HEK293 (cell line): ENCODE data around the gene GCNT1.
"Not testable (repeated sequence)": the region's sequence is repeated elsewhere in the genome, so short reads cannot be mapped to it uniquely, and the experiment has no call there.

Source experiments
- CTCF ChIA-PET: fragments of 350-600 bp; formaldehyde crosslinking; extraction: SDS; loops from one replicate; lab custom pipeline; 2021; ENCODE audit warnings: antibody characterized with exemption; lab: Yijun Ruan, JAX
- POLR2A ChIA-PET: fragments of 300-600 bp; formaldehyde crosslinking; extraction: SDS; loops from one replicate; lab custom pipeline; 2020; ENCODE audit warnings: antibody characterized with exemption, inconsistent platforms; lab: Yijun Ruan, JAX
- H3K27ac ChIP-seq: fragments of 200-500 bp; sonication (Bioruptor generic); 2 replicates; pipeline ENCODE4 v1.5.1; 2014; ENCODE audit warnings: low read depth, low read length, control low read depth, inconsistent platforms; ENCODE audit errors: extremely low read depth
- H3K36me3 ChIP-seq, 2 experiments: fragments of 200-500 bp in 1 of 2; sonication (Bioruptor generic) in 1 of 2; 1 replicate in 1 of 2; 2 replicates in 1 of 2; pipeline ENCODE4 v1.5.1; 2014 to 2017; ENCODE audit warnings: inconsistent platforms in 2 of 2, low read length in 2 of 2; ENCODE audit not compliant: control insufficient read depth in 2 of 2, insufficient read depth in 1 of 2
- H3K4me1 ChIP-seq: fragments of 200-500 bp; sonication (Bioruptor generic); 2 replicates; pipeline ENCODE4 v1.5.1; 2014; ENCODE audit warnings: mild to moderate bottlenecking, low read length, inconsistent platforms; ENCODE audit not compliant: control insufficient read depth, insufficient read depth
- H3K4me3 ChIP-seq: 2 replicates; pipeline ENCODE4 v1.5.1; 2011; ENCODE audit warnings: low read depth, mild to moderate bottlenecking, control low read depth, low read length, moderate library complexity
- H3K9me3 ChIP-seq: fragments of 200-500 bp; sonication (Bioruptor generic); 2 replicates; pipeline ENCODE4 v1.5.1; 2014; ENCODE audit warnings: low read depth, low read length, inconsistent platforms; ENCODE audit not compliant: control insufficient read depth, insufficient read depth
- GLI4 ChIP-seq: fragments of 450-650 bp; formaldehyde crosslinking; IDR thresholded peaks from 2 replicates; pipeline ENCODE4 v1.5.1; 2016; ENCODE audit warnings: missing biosample characterization, missing genetic modification characterization
- HOXD13 ChIP-seq: sonication (generic); formaldehyde crosslinking; IDR thresholded peaks from 2 replicates; pipeline ENCODE4 v1.8.0; 2022; ENCODE audit warnings: missing genetic modification reagents, borderline replicate concordance
- ZBTB44 ChIP-seq: fragments of 450-650 bp; IDR thresholded peaks from 2 replicates; pipeline ENCODE4 v1.5.1; 2018; ENCODE audit warnings: missing biosample characterization, mild to moderate bottlenecking, missing genetic modification characterization
- ZNF133 ChIP-seq: fragments of 450-650 bp; formaldehyde crosslinking; IDR thresholded peaks from 2 replicates; pipeline ENCODE4 v1.5.1; 2016; ENCODE audit warnings: missing biosample characterization, missing genetic modification characterization
- ZNF16 ChIP-seq: fragments of 450-650 bp; formaldehyde crosslinking; IDR thresholded peaks from 2 replicates; pipeline ENCODE4 v1.5.1; 2016; ENCODE audit warnings: low read depth, missing biosample characterization, missing genetic modification characterization
- ZNF266 ChIP-seq: fragments of 450-650 bp; formaldehyde crosslinking; IDR thresholded peaks from 2 replicates; pipeline ENCODE4 v1.5.1; 2016; ENCODE audit warnings: missing biosample characterization, missing genetic modification characterization, low read depth
- ZNF292 ChIP-seq: fragments of 450-650 bp; formaldehyde crosslinking; IDR thresholded peaks from 2 replicates; pipeline ENCODE4 v1.5.1; 2016; ENCODE audit warnings: low read depth, missing biosample characterization, missing genetic modification characterization, borderline replicate concordance
- ZNF311 ChIP-seq: fragments of 450-650 bp; formaldehyde crosslinking; IDR thresholded peaks from 2 replicates; pipeline ENCODE4 v1.5.1; 2017; ENCODE audit warnings: missing biosample characterization, missing genetic modification characterization, borderline replicate concordance
- ZNF335 ChIP-seq: fragments of 450-650 bp; formaldehyde crosslinking; conservative IDR thresholded peaks from 2 replicates; pipeline ENCODE4 v1.5.1; 2016; ENCODE audit warnings: missing biosample characterization, missing genetic modification characterization
- ZNF639 ChIP-seq: fragments of 450-650 bp; formaldehyde crosslinking; IDR thresholded peaks from 2 replicates; pipeline ENCODE4 v1.5.1; 2016; ENCODE audit warnings: missing biosample characterization, missing genetic modification characterization
- ZNF670 ChIP-seq: fragments of 450-650 bp; formaldehyde crosslinking; IDR thresholded peaks from 2 replicates; pipeline ENCODE4 v1.5.1; 2016; ENCODE audit warnings: missing biosample characterization, missing genetic modification characterization, low read depth
- ZSCAN30 ChIP-seq: fragments of 450-650 bp; IDR thresholded peaks from 2 replicates; pipeline ENCODE4 v1.5.1; 2018; ENCODE audit warnings: missing biosample characterization, mild to moderate bottlenecking, missing genetic modification characterization, moderate library complexity
- TF ChIP-seq, protein P1 (sequence below): fragments of 450-650 bp; formaldehyde crosslinking; IDR thresholded peaks from 2 replicates; pipeline ENCODE4 v1.5.1; 2016; ENCODE audit warnings: missing biosample characterization, missing genetic modification characterization
- TF ChIP-seq, protein P2 (sequence below): fragments of 450-650 bp; formaldehyde crosslinking; IDR thresholded peaks from 2 replicates; pipeline ENCODE4 v1.5.1; 2017; ENCODE audit warnings: missing biosample characterization, missing genetic modification characterization
- TF ChIP-seq, protein P3 (sequence below): fragments of 450-650 bp; formaldehyde crosslinking; IDR thresholded peaks from 2 replicates; pipeline ENCODE4 v1.5.1; 2016; ENCODE audit warnings: missing biosample characterization, missing genetic modification characterization
- TF ChIP-seq, protein P4 (sequence below): fragments of 450-650 bp; formaldehyde crosslinking; optimal IDR thresholded peaks from 2 replicates; pipeline ENCODE3; 2016; ENCODE audit warnings: missing biosample characterization, mild to moderate bottlenecking, missing genetic modification characterization

GCNT1 gene

DNA sequence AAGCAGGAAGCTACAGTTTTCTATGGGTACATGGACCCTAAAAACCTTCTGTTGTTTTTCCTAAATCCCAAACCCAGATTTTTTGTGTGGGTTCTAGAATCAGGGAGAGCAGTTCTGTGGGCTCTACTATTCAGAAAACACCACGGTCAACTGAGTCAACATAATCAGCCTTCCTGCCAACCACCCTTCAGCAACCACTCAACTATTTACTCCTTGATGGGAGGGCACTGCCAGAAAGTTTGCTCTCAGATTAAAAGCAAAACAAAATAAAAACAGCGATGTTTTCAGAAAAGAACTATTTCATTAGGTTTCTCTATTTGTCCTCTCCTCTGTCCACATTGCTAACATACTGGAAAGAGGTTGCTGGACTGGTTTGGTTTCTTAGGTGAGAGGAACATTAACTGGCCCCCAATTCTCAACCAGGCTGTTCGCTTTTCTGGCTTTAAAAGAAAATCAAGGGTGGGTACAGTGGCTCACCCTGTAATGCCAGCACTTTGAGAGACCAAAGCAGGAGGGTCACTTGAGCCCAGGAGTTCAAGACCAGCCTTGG is 72.3 kb downstream of the GCNT1 start (continued):
- TF ChIP-seq ZNF670: no peak
- TF ChIP-seq ZNF16 (tag by site-specific recombination): no peak
- TF ChIP-seq, protein P1, sequence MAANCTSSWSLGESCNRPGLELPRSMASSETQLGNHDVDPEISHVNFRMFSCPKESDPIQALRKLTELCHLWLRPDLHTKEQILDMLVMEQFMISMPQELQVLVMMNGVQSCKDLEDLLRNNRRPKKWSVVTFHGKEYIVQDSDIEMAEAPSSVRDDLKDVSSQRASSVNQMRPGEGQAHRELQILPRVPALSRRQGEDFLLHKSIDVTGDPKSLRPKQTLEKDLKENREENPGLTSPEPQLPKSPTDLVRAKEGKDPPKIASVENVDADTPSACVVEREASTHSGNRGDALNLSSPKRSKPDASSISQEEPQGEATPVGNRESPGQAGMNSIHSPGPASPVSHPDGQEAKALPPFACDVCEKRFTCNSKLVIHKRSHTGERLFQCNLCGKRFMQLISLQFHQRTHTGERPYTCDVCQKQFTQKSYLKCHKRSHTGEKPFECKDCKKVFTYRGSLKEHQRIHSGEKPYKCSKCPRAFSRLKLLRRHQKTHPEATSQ (tag by site-specific recombination): no peak

DNA sequence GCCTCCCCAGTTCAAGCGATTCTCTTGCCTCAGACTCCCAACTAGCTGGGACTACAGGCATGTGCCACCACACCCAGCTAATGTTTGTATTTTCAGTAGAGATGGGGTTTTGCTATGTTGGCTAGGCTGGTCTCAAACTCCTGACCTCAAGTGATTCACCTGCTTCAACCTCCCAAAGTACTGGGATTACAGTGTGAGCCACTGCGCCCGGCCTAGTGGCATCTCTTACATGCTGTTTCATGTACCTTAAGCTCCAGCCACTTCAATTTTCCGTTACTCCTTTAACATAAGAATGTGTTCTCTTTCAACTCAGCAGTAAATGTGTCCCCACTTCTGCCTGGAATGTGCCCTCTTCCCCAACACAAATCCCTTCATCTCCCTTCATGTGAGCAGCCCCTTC is 73.9 kb downstream of the GCNT1 start:
- not testable (repeated sequence) for H3K4me1 ChIP-seq, H3K36me3 ChIP-seq, H3K9me3 ChIP-seq, H3K27ac ChIP-seq, H3K4me3 ChIP-seq
- ChIA-PET CTCF (interaction anchor here (0.9 to 1.3 kb wide), 2 partner anchors 74 to 171 kb away, joined by 4 to 7 read pairs; partner anchors contain the start of gene GCNT1), POLR2A (interaction anchor here (0.6 kb wide), 1 partner anchor 159 kb away, joined by 3 read pairs; no protein-coding TSS in a partner anchor)

DNA sequence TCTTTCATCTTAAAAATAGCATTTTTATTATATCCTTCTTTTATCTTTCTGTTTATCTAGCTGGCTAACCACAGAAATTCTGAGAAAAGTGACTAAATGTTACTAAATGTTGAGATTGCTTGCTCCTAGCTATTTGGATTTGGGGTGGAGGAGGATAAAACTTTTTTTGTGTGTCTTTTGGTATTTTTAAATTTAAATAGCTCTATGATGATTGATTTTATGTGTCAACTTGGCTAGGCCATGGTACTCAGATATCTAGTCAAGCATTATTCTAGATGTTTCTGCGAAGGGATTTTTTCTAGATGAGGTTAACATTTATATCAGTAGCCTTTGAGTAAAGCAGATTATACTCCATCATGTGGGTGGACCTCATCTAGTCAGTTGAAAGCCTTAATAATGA is 75.0 kb downstream of the GCNT1 start:
- 0 out of 2 replicates have a peak, but pooled peaks cover 4% of the 10 kb centered on the region for H3K4me1 ChIP-seq
- H3K9me3 ChIP-seq: no peaks in the 10 kb centered on the region
- ChIA-PET POLR2A (no interaction called here), CTCF (interaction anchor here (0.5 to 1.5 kb wide), 4 partner anchors 11 to 386 kb away, joined by 3 to 7 read pairs (median 5); partner anchors contain the start of gene GCNT1)
- H3K27ac ChIP-seq: no peak overlapping the region
- TF ChIP-seq, protein P2, sequence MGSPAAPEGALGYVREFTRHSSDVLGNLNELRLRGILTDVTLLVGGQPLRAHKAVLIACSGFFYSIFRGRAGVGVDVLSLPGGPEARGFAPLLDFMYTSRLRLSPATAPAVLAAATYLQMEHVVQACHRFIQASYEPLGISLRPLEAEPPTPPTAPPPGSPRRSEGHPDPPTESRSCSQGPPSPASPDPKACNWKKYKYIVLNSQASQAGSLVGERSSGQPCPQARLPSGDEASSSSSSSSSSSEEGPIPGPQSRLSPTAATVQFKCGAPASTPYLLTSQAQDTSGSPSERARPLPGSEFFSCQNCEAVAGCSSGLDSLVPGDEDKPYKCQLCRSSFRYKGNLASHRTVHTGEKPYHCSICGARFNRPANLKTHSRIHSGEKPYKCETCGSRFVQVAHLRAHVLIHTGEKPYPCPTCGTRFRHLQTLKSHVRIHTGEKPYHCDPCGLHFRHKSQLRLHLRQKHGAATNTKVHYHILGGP (tag by site-specific recombination): no peak
- TF ChIP-seq ZNF133 (tag by site-specific recombination): no peak
- no peak for TF ChIP-seq GLI4 (tag by site-specific recombination)
- no peak for TF ChIP-seq ZNF292 (tag by site-specific recombination)
- no peak for TF ChIP-seq ZNF639 (tag by site-specific recombination)
- TF ChIP-seq ZBTB44 (tag by site-specific recombination): no peak
- TF ChIP-seq, protein P3, sequence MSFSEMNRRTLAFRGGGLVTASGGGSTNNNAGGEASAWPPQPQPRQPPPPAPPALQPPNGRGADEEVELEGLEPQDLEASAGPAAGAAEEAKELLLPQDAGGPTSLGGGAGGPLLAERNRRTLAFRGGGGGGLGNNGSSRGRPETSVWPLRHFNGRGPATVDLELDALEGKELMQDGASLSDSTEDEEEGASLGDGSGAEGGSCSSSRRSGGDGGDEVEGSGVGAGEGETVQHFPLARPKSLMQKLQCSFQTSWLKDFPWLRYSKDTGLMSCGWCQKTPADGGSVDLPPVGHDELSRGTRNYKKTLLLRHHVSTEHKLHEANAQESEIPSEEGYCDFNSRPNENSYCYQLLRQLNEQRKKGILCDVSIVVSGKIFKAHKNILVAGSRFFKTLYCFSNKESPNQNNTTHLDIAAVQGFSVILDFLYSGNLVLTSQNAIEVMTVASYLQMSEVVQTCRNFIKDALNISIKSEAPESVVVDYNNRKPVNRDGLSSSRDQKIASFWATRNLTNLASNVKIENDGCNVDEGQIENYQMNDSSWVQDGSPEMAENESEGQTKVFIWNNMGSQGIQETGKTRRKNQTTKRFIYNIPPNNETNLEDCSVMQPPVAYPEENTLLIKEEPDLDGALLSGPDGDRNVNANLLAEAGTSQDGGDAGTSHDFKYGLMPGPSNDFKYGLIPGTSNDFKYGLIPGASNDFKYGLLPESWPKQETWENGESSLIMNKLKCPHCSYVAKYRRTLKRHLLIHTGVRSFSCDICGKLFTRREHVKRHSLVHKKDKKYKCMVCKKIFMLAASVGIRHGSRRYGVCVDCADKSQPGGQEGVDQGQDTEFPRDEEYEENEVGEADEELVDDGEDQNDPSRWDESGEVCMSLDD (tag by site-specific recombination): no peak
- TF ChIP-seq, protein P4, sequence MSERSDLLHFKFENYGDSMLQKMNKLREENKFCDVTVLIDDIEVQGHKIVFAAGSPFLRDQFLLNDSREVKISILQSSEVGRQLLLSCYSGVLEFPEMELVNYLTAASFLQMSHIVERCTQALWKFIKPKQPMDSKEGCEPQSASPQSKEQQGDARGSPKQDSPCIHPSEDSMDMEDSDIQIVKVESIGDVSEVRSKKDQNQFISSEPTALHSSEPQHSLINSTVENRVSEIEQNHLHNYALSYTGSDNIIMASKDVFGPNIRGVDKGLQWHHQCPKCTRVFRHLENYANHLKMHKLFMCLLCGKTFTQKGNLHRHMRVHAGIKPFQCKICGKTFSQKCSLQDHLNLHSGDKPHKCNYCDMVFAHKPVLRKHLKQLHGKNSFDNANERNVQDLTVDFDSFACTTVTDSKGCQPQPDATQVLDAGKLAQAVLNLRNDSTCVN (tag by site-specific recombination): no peak
- no peak for TF ChIP-seq ZSCAN30 (tag by site-specific recombination)
- TF ChIP-seq ZNF266: no peak
- no peak for TF ChIP-seq ZNF311 (tag by site-specific recombination)
- TF ChIP-seq ZNF335 (tag by site-specific recombination): no peak
- no peak for TF ChIP-seq HOXD13 (CRISPR knock-in tag)
- no peaks in the 10 kb centered on the region for H3K36me3 ChIP-seq
- H3K4me3 ChIP-seq: no peak overlapping the region
